Left renal cortex interstitium (tissue), 4 donors: ENCODE data around the gene SLC52A1. TPM values are rescaled to one million over a fixed set of nuclear protein-coding genes. Genes with fewer than 3 reads are reported as not detected.
"Not testable (repeated sequence)": the region's sequence is repeated elsewhere in the genome, so short reads cannot be mapped to it uniquely, and the experiment has no call there.

Experiments used
- DNase-seq, 4 donors: peaks; one replicate each; pipeline ENCODE4 v3.0.0-alpha.2; 2013; ENCODE audit warnings: low read depth in 4 of 4, low spot score in 2 of 4, missing footprints in 1 of 4
- polyA plus RNA-seq, 4 donors: library from polyadenylated mRNA; unstranded; fragments of 120-200 nt; gene quantifications; one replicate each; pipeline ENCODE4 v1.2.1, GENCODE V29; 2013; ENCODE audit not compliant: insufficient read length in 4 of 4

SLC52A1 gene
- polyA plus RNA-seq, 4 donors, result 0.21 to 0.51 (median 0.36) TPM

DNA sequence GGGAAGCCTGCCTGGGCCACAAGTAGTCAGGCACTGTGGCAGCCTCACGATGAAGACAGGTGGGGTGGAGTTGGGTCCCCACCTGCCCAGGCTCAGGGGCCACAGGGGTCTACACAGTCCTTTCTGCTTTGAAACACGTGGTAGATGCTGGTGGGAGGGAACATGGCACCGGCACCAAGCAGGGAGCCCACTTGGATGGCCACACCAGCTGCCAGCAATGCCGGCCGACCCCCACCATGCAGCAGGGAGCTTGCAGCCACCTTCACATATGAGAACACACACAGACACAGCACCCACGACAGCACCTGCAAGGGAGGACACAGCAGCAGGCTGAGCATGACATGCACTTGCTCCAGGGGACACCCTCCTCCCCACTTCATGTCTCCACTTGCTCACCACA, 2.4 kb downstream of the SLC52A1 start:
- DNase-seq, result no peak

DNA sequence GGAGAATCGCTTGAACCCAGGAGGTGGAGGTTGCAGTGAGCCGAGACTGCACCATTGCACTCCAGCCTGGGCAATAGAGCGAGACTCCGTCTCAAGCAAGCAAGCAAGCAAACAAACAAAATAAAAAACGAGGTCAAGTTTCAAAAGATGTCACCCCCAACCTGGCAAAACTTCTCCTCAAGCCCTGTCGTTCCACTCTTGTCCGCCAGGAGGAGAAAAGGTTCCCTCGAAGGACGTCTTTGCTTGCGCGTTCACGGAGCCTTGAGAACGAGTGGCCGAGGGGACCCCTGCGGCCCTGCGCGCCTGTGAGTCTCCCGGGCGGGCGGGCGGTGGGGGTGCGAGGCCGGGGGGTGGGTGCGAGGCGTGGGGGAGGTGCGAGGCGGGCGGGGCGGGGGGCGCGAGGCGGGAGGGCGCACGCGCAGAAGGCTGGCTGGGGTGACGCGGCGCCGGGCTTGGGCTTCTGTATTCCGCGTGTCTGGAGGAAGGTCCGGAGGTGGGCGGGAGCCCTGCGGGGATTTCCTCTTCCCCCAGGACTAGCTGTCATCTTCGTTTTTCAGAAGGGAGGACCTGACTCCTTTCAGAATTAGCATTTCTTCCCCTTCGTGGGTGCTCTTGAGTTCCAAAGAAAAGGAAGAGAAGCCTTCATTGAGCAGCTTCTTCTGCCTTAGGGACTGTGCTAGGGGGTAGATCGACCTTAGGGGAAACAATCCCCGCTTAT, 3.7 kb downstream of the SLC52A1 start:
- peak; percentile 53 to 88 (median 76) for DNase-seq

GRCh38 chr17:5030168-5030567, 5.1 kb downstream of the SLC52A1 start:
- DNase-seq, result not testable (repeated sequence)

GRCh38 chr17:5027916-5028315, 7.3 kb downstream of the SLC52A1 start:
- DNase-seq, result no peak

GRCh38 chr17:5027299-5027698, 7.9 kb downstream of the SLC52A1 start:
- DNase-seq, result no peak

DNA sequence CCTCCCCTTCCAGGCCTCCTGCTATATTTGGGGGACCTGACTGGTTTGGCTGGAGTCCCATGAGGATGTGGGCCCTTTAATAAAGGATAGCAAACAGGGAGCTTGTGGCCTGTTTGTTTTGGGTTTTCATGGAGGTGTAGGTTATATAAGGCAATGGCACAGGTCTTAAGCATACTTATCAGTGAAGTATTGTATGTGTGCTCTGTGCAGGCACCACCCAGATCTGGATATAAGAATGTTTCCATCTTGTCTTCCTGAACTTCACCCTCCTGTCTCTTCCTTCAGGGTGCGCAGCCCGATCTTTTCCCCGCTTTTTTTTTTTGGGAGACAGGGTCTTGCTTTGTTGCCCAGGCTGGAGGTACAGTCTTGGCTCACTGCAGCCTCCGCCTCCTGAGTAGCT, 10.6 kb downstream of the SLC52A1 start:
- no peak for DNase-seq

DNA sequence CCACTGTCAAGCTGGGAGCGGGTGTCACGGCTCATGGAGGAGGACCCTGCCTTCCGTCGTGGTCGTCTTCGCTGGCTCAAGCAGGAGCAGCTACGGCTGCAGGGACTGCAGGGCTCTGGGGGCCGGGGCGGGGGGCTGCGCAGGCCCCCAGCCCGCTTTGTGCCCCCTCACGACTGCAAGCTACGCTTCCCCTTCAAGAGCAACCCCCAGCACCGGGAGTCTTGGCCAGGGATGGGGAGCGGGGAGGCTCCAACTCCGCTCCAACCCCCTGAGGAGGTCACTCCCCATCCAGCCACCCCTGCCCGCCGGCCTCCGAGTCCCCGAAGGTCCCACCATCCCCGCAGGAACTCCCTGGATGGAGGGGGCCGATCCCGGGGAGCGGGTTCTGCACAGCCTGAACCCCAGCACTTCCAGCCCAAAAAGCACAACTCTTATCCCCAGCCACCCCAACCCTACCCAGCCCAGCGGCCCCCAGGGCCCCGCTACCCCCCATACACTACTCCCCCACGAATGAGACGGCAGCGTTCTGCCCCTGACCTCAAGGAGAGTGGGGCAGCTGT, 11.6 kb downstream of the SLC52A1 start:
- no peak for DNase-seq

GRCh38 chr17:5022171-5022711, 13.0 kb downstream of the SLC52A1 start:
- no peak for DNase-seq

GRCh38 chr17:5020502-5021023, 14.7 kb downstream of the SLC52A1 start:
- no peak for DNase-seq

DNA sequence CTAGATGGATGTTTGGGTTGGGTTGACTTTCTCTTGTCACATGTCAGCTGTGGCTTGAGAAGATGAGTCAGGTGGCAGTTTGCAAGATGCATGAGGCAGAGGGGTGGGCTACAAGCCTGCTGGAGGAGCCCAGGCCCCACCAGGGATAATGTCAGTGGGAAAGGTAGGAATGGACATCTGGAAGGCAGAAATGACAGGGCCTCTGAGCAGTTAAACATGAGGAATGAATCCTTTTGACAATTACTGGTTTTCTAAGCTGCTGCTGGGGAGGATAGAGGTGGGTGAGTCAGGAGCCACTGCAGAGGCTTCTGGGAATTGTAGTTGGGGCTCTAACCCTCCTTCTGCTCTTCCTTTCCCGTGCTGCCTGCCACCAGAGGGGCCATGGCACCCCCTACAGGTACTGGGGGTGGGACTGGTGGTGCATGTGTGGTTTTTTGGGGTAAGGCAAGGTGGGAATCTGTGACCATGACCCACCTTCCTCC, 15.7 kb downstream of the SLC52A1 start:
- no peak for DNase-seq

DNA sequence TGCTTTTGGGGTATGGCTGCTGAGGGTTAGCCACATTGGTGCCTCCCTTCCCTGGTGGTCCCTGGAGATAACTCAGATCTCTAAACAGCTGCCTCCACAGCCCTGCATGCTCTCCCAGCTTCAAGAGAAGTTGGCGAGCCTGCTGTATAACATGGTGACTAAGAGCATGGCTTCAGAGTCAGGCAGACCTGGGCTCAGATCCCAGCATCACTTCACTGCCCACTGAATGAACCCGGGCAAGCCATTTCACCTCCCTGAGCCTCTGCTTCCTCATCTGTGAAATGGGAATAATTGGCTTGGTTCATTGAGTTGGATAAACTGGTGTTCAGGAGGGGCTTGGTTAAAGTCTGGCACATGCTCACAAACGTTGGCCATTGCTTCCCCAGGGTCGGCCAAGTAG, 20.9 kb downstream of the SLC52A1 start:
- DNase-seq, result no peak

- no peak for DNase-seq
Observed at GRCh38 chr17:5011928-5012327, 23.3 kb downstream of the SLC52A1 start.

- DNase-seq, result no peak
Observed at GRCh38 chr17:5003214-5003867, 31.9 kb downstream of the SLC52A1 start.

DNA sequence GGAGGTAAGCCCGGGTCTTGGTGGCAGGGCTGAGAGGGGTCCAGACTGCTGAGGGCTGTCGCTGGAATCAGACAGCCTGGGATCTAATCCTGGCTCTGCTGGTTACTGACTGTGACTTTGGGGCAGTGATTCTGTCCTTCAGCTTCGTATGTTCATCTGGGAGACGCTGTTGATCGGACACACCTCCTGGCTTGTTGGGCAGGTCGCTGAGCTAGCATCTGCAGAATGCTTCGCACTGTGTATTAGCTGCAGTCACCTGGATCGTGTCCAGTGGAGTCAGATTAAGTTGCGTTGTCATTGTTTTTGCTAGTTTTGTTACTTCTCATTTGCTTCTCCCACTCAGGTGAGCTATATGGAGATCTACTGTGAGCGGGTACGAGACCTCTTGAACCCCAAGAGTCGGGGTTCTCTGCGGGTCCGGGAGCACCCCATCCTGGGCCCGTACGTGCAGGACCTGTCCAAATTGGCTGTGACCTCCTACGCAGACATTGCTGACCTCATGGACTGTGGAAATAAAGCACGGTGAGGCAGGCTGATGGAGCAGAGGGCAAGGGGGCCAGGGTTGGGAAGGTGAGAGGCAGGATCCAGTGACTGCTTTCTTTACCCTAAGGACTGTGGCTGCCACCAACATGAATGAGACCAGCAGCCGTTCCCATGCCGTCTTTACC, 33.0 kb downstream of the SLC52A1 start:
- no peak for DNase-seq

DNA sequence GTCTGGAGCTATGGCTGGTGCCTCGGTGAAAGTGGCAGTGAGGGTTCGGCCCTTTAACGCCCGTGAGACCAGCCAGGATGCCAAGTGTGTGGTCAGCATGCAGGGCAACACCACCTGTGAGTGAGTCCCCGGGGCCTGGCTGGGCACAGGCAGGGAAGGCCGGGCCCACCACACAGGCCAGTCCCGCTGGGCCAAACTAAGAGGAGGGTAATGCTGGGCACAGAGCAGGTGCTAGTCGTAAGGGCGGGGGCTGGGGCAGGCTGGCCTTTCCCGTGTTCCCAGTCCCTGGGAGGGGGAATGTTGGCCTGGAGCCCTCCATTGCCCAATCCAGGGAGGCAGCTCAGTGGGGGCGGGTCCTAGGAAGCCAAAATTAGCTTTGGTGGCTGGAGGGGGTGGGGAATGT, 35.0 kb downstream of the SLC52A1 start:
- DNase-seq, result no peak

DNA sequence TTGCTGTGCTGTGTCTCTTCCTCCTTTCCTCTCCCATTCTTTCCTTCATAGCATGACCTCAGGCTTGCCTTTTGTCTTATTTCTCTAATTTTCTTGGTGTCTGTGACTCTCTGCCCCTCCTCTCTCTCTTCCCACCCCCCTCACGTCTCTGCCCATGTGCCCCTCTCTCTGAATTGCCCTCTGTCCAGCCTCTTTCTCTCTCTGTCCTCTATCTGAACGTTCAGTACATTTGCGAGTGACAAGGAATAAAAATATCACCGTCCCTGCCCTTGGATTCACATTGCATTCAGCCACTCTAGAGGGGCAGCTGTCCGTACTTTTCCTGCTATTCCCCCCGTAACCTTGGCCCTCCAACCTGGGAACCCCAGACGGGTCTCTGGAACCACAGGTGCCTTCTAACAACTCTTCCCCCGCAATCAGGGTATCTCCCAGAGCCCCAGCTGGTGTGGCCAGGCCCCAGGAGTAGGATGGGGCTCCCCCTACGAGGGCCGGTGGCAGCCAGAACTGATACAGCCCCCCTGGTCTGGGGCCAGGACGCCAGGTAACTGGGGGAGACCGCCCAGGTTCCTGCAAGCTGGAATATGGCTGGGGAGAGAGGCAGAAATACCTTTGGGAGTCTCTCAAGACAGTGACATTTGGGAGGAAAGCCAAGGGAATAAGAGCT, 35.7 kb downstream of the SLC52A1 start:
- DNase-seq, result no peak

- DNase-seq, result no peak
Observed at GRCh38 chr17:4998732-4999429, 36.3 kb downstream of the SLC52A1 start.

- peak in 1 of 4 donors; percentile 24 for DNase-seq
Observed at GRCh38 chr17:4998027-4998731, 37.0 kb downstream of the SLC52A1 start.
